HepG2 (cell line): ENCODE data around the gene GATC. TPM values are rescaled to one million over a fixed set of nuclear protein-coding genes. Genes with fewer than 3 reads are reported as not detected.

ENCODE experiments used
- ATAC-seq: fragments of 200-7000 bp; cut with Tn5 transposase; 3 replicates; pipeline ENCODE4 v1.9.1; 2020; ENCODE audit warnings: mild to moderate bottlenecking, moderate library complexity
- BruUV-seq: library from RNA; stranded (reverse); fragments of 400-500 nt; replicated peaks from 2 replicates; lab custom pipeline; 2021; lab: Mats Ljungman, UMichigan
- CTCF ChIA-PET: fragments of 300-600 bp; formaldehyde crosslinking; extraction: SDS; loops from one replicate; lab custom pipeline; 2021; ENCODE audit warnings: low total read pairs, inconsistent platforms, low intra/inter-chr PET ratio; lab: Yijun Ruan, JAX
- POLR2A ChIA-PET: fragments of 350-600 bp; sonication (Branson Sonifier 250); formaldehyde crosslinking; loops from one replicate; lab custom pipeline; 2020; ENCODE audit warnings: antibody characterized with exemption, inconsistent platforms; lab: Yijun Ruan, JAX
- DNase-seq: peaks from one replicate; pipeline ENCODE4 v3.0.0-alpha.2; 2015; ENCODE audit warnings: low spot score
- FAIRE-seq: peaks from 3 replicates; lab custom pipeline; 2011; peaks lifted over from hg19 to GRCh38; lab: Jason Lieb, UNC
- H2AFZ ChIP-seq: one replicate; pipeline ENCODE4 v1.6.1; 2011; ENCODE audit warnings: low read length, inconsistent platforms
- H3K27ac ChIP-seq: fragments of 300-600 bp; 3 replicates; pipeline ENCODE4 v1.8.0; 2011; ENCODE audit warnings: mixed run types, mild to moderate bottlenecking, mixed read lengths, low read length, inconsistent platforms; ENCODE audit not compliant: insufficient read depth; ENCODE audit errors: extremely low read length
- H3K27me3 ChIP-seq, 2 experiments: fragments of 200-600 bp in 1 of 2; 2 replicates in 1 of 2; 3 replicates in 1 of 2; pipeline versions ENCODE4 v1.6.0 to v1.8.0; 2011; ENCODE audit warnings: low read length in 2 of 2, mild to moderate bottlenecking in 2 of 2, moderate library complexity in 2 of 2, inconsistent platforms in 1 of 2; ENCODE audit not compliant: insufficient read depth in 2 of 2, control insufficient read depth in 1 of 2
- H3K36me3 ChIP-seq, 2 experiments: fragments of 200-600 bp in 1 of 2; replicated peaks in 1 of 2; 2 replicates in 1 of 2; 3 replicates in 1 of 2; pipeline versions ENCODE4 v1.5.1 to v1.8.0; 2011; ENCODE audit warnings: low read length in 2 of 2, inconsistent platforms in 1 of 2; ENCODE audit not compliant: insufficient read depth in 2 of 2, control insufficient read depth in 1 of 2
- H3K4me1 ChIP-seq: 2 replicates; pipeline ENCODE4 v1.5.1; 2012; ENCODE audit warnings: low read length, inconsistent platforms; ENCODE audit not compliant: insufficient read depth
- H3K4me2 ChIP-seq: 2 replicates; pipeline ENCODE4 v1.6.0; 2011; ENCODE audit warnings: low read depth, low read length, inconsistent platforms
- H3K4me3 ChIP-seq, 3 experiments: fragments of 200-600 bp in 1 of 3; sonication (generic), shearing (Covaris generic) in 1 of 3; replicated peaks in 1 of 3; 2 replicates each; pipeline ENCODE4 v1.5.1; 2011 to 2016; ENCODE audit warnings: low read length in 3 of 3, inconsistent platforms in 2 of 3, low read depth in 2 of 3, mild to moderate bottlenecking in 2 of 3, control low read depth in 1 of 3, mixed read lengths in 1 of 3; ENCODE audit not compliant: insufficient read depth in 1 of 3
- H3K79me2 ChIP-seq: one replicate; pipeline ENCODE4 v1.6.1; 2011; ENCODE audit warnings: low read length, inconsistent platforms; ENCODE audit not compliant: insufficient read depth
- H3K9ac ChIP-seq: 2 replicates; pipeline ENCODE4 v1.6.0; 2011; ENCODE audit warnings: mild to moderate bottlenecking, low read depth, low read length, inconsistent platforms; ENCODE audit not compliant: insufficient read depth
- H3K9me3 ChIP-seq: 2 replicates; pipeline ENCODE4 v1.5.1; 2012; ENCODE audit warnings: mild to moderate bottlenecking, low read length
- H4K20me1 ChIP-seq: 2 replicates; pipeline ENCODE4 v1.6.0; 2011; ENCODE audit warnings: inconsistent platforms, mild to moderate bottlenecking, low read length, moderate library complexity; ENCODE audit not compliant: insufficient read depth
- MAFG ChIP-seq: sonication (generic); formaldehyde crosslinking; IDR thresholded peaks from 2 replicates; pipeline ENCODE4 v1.5.1; 2020; ENCODE audit warnings: mild to moderate bottlenecking, missing genetic modification reagents
- WGBS: methylation state at CpG from one replicate; pipeline ENCODE4 v1.1.6; 2017; ENCODE audit warnings: low lambda C conversion rate; 5-methylcytosine and 5-hydroxymethylcytosine counted together
- in situ Hi-C: cut with HindIII; loops from 2 replicates; pipeline ENCODE4 v1.10.0; 2017; ENCODE audit warnings: low pct_unique_long_range_greater_than_20kb; ENCODE audit not compliant: extremely low pct_ligation_motif_present
- intact Hi-C: fragments of 100-400 bp; cut with micrococcal nuclease; formaldehyde crosslinking; loops from one replicate; pipeline ENCODE4 v1.10.0; 2022; ENCODE audit not compliant: unreplicated experiment
- polyA plus RNA-seq, 8 experiments: library from polyadenylated mRNA; depleted of rRNA in 3 of 8; stranded (reverse) in 7 of 8; unstranded in 1 of 8; fragments of >200 nt; fragmentation: Illumina TruSeq in 4 of 8; extraction: Trizol in 4 of 8; gene quantifications; 2 replicates each; pipeline versions ENCODE4 v1.2.1 to v1.2.3, GENCODE V29; 2011 to 2016; ENCODE audit warnings: low read depth in 4 of 8, missing spikeins in 1 of 8, mixed read lengths in 1 of 8; ENCODE audit not compliant: insufficient read depth in 1 of 8
- total RNA-seq, 5 experiments: library from RNA; depleted of rRNA; stranded (reverse); fragments of >200 nt; fragmentation: Illumina TruSeq; extraction: Trizol; gene quantifications; 2 replicates each; pipeline ENCODE4 v1.2.3, GENCODE V29; 2016; ENCODE audit warnings: low read depth in 1 of 5
- TF ChIP-seq, protein P1 (sequence below): fragments of 450-650 bp; IDR thresholded peaks from 2 replicates; pipeline ENCODE4 v1.6.1; 2016
- TF ChIP-seq, protein P2 (sequence below): sonication (generic); formaldehyde crosslinking; IDR thresholded peaks from 2 replicates; pipeline ENCODE4 v1.4.0; 2020; ENCODE audit warnings: missing genetic modification reagents

GATC gene
- total and polyA plus RNA-seq, 2 of the 13 experiments (the other 11 are each of a cell fraction or from before 2014, with no cell fraction given): 17.7 to 29.7 TPM

DNA sequence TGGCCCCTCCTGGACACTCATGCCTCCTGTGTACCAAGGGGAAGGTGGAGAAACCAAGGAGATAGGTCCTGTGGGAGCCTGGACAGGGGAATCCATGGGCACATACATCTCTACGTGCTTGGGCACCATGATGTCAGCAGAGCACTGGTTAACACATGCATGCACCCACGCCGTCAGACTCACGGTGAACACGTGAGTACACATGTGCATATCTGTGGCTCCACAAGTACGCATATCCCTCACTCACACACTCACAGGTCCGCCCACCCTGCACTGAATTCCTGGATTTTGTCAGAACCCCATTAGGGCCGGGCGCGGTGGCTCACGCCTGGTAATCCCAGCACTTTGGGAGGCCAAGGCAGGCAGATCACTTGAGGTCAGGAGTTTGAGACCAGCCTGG lies 37.5 kb upstream of the GATC start:
- no peak for ATAC-seq
- TF ChIP-seq MAFG (CRISPR knock-in tag): no peak
- TF ChIP-seq, protein P1, sequence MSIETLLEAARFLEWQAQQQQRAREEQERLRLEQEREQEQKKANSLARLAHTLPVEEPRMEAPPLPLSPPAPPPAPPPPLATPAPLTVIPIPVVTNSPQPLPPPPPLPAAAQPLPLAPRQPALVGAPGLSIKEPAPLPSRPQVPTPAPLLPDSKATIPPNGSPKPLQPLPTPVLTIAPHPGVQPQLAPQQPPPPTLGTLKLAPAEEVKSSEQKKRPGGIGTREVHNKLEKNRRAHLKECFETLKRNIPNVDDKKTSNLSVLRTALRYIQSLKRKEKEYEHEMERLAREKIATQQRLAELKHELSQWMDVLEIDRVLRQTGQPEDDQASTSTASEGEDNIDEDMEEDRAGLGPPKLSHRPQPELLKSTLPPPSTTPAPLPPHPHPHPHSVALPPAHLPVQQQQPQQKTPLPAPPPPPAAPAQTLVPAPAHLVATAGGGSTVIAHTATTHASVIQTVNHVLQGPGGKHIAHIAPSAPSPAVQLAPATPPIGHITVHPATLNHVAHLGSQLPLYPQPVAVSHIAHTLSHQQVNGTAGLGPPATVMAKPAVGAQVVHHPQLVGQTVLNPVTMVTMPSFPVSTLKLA: peak; percentile 54
- TF ChIP-seq, all 625 proteins: peak for 1
- BruUV-seq: no TSS peak
- CTCF ChIA-PET: no interaction called here
- DNase-seq (no peak), FAIRE-seq (no peak)
- POLR2A ChIA-PET: no interaction called here
- H3K9ac ChIP-seq: no peak overlapping the region
- H3K4me1 ChIP-seq: peaks cover 5% of the 10 kb centered on the region; the same call in 1 of the 2 replicates
- 67% methylated on average over 10 of the region's 11 CpGs for whole genome bisulfite sequencing
- no peak overlapping the region for H3K4me3 ChIP-seq
- in situ Hi-C loops: no loop called here
- no peaks in the 10 kb centered on the region for H3K9me3 ChIP-seq
- no peak overlapping the region for H3K4me2 ChIP-seq
- H3K27ac ChIP-seq: no peak overlapping the region
- H2AFZ ChIP-seq: no peak overlapping the region
- H3K79me2 ChIP-seq: no peaks in the 10 kb centered on the region
- intact Hi-C loops: no loop called here
- no peaks in the 10 kb centered on the region; a peak in 1 of 5 replicates for H3K27me3 ChIP-seq
- H3K36me3 ChIP-seq: no peaks in the 10 kb centered on the region
- no peaks in the 10 kb centered on the region for H4K20me1 ChIP-seq

- Histone ChIP-seq H3K27ac (no peak overlapping the region), H3K27me3 (no peaks in the 10 kb centered on the region; a peak in 1 of 5 replicates), H3K4me1 (peaks cover 13% of the 10 kb centered on the region), H3K4me3 (no peak overlapping the region), H3K36me3 (no peaks in the 10 kb centered on the region), H3K79me2 (no peaks in the 10 kb centered on the region), H3K9ac (no peak overlapping the region), H3K4me2 (no peak overlapping the region), H2AFZ (no peak overlapping the region), H3K9me3 (no peaks in the 10 kb centered on the region), H4K20me1 (no peaks in the 10 kb centered on the region)
- CTCF ChIA-PET: no interaction called here
- TF ChIP-seq, protein P2, sequence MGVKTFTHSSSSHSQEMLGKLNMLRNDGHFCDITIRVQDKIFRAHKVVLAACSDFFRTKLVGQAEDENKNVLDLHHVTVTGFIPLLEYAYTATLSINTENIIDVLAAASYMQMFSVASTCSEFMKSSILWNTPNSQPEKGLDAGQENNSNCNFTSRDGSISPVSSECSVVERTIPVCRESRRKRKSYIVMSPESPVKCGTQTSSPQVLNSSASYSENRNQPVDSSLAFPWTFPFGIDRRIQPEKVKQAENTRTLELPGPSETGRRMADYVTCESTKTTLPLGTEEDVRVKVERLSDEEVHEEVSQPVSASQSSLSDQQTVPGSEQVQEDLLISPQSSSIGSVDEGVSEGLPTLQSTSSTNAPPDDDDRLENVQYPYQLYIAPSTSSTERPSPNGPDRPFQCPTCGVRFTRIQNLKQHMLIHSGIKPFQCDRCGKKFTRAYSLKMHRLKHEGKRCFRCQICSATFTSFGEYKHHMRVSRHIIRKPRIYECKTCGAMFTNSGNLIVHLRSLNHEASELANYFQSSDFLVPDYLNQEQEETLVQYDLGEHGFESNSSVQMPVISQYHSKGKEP (CRISPR knock-in tag): no peak
- in situ Hi-C loops: no loop called here
- BruUV-seq: no TSS peak
- FAIRE-seq: no peak
- intact Hi-C loops: no loop called here
- POLR2A ChIA-PET: no interaction called here
- DNase-seq: no peak
- ATAC-seq: no peak
- WGBS: 74% methylated on average over 7 of the region's 7 CpGs
Observed at GRCh38 chr12:120412421-120412820, 33.8 kb upstream of the GATC start.
